GM21528 (cell line): ENCODE data around the gene CXCL13.
"Not testable (repeated sequence)": the region's sequence is repeated elsewhere in the genome, so short reads cannot be mapped to it uniquely, and the experiment has no call there.

Experiments used
- ATAC-seq: cut with Tn5 transposase; IDR thresholded peaks from one replicate; pipeline ENCODE4 v1.9.1; 2021; ENCODE audit warnings: mild to moderate bottlenecking, moderate library complexity; ENCODE audit not compliant: unreplicated experiment, low FRiP score

Gene CXCL13

GRCh38 chr4:77605210-77605902 lies at the start of gene CXCL13:
Gene CXCL13, plus strand, starts transcription at chr4:77605820. Its CDS starts 46 bp downstream, at chr4:77605866.
- ATAC-seq = no peak

- no peak for ATAC-seq
These were observed 45.5 kb upstream of the CXCL13 start for GRCh38 chr4:77560170-77560569.

GRCh38 chr4:77561720-77562119 lies 43.9 kb upstream of the CXCL13 start:
- ATAC-seq = not testable (repeated sequence)

GRCh38 chr4:77564231-77564630 lies 41.4 kb upstream of the CXCL13 start:
- no peak for ATAC-seq

- no peak for ATAC-seq
These were observed 39.5 kb upstream of the CXCL13 start for GRCh38 chr4:77566148-77566547.

- no peak for ATAC-seq
These were observed 38.1 kb upstream of the CXCL13 start for GRCh38 chr4:77567549-77567948.

GRCh38 chr4:77570508-77571214 lies 35.0 kb upstream of the CXCL13 start:
- not testable (repeated sequence) for ATAC-seq

GRCh38 chr4:77576351-77576750 lies 29.3 kb upstream of the CXCL13 start:
- no peak for ATAC-seq

GRCh38 chr4:77578145-77578544 lies 27.5 kb upstream of the CXCL13 start:
- ATAC-seq = no peak

- ATAC-seq = no peak
These were observed 26.1 kb upstream of the CXCL13 start for GRCh38 chr4:77579406-77580076.

- peak; percentile 64 for ATAC-seq
These were observed 23.9 kb upstream of the CXCL13 start for GRCh38 chr4:77581724-77582123.

GRCh38 chr4:77582156-77582555 lies 23.5 kb upstream of the CXCL13 start:
- no peak for ATAC-seq

- no peak for ATAC-seq
These were observed 22.9 kb upstream of the CXCL13 start for GRCh38 chr4:77582711-77583110.

- peak; percentile 99 for ATAC-seq
These were observed 18.7 kb upstream of the CXCL13 start for GRCh38 chr4:77586951-77587383.

GRCh38 chr4:77590482-77590881 lies 15.1 kb upstream of the CXCL13 start:
- no peak for ATAC-seq

- no peak for ATAC-seq
These were observed 14.1 kb upstream of the CXCL13 start for GRCh38 chr4:77591532-77591931.

- no peak for ATAC-seq
These were observed 12.5 kb upstream of the CXCL13 start for GRCh38 chr4:77593101-77593500.

GRCh38 chr4:77593993-77594392 lies 11.6 kb upstream of the CXCL13 start:
- no peak for ATAC-seq

- ATAC-seq = no peak
These were observed 10.2 kb upstream of the CXCL13 start for GRCh38 chr4:77595364-77595973.

GRCh38 chr4:77599378-77599777 lies 6.2 kb upstream of the CXCL13 start:
- ATAC-seq = no peak
